K562 (cell line): ENCODE measurements around the gene ITPR1. TPM values are rescaled to one million over a fixed set of nuclear protein-coding genes. Genes with fewer than 3 reads are reported as not detected.

ENCODE experiments used
- ATAC-seq: fragments of 200-7000 bp; cut with Tn5 transposase; 3 replicates; pipeline ENCODE4 v1.9.1; 2020; ENCODE audit warnings: moderate library complexity
- BruUV-seq: library from RNA; stranded (reverse); fragments of 400-500 nt; replicated peaks from 2 replicates; lab custom pipeline; 2021; lab: Mats Ljungman, UMichigan
- CTCF ChIA-PET: fragments of 300-600 bp; formaldehyde crosslinking; extraction: SDS; loops from one replicate; lab custom pipeline; 2021; ENCODE audit warnings: low intra/inter-chr PET ratio; lab: Yijun Ruan, JAX
- POLR2A ChIA-PET: fragments of 300-600, 350-650 bp; sonication (Branson Sonifier 250); formaldehyde crosslinking; extraction: SDS; loops from one replicate; lab custom pipeline; 2021; ENCODE audit warnings: antibody characterized with exemption, inconsistent platforms; lab: Yijun Ruan, JAX
- DNase-seq, 4 experiments: peaks; one replicate each; pipeline versions ENCODE4 v3.0.0 to v3.0.0-alpha.2; 2011 to 2018; ENCODE audit warnings: low spot score in 3 of 4, mixed read lengths in 3 of 4; ENCODE audit errors: extremely low read depth in 1 of 4
- FAIRE-seq: peaks from 2 replicates; lab custom pipeline; 2011; peaks lifted over from hg19 to GRCh38; lab: Jason Lieb, UNC
- H2AFZ ChIP-seq: 2 replicates; pipeline ENCODE4 v1.6.0; 2011; ENCODE audit warnings: low read depth, low read length, control low read depth, inconsistent platforms
- H3K27ac ChIP-seq: fragments of 200-600 bp; 3 replicates; pipeline ENCODE4 v1.8.0; 2011; ENCODE audit warnings: low read depth, mild to moderate bottlenecking, control low read depth, inconsistent platforms, low read length, moderate library complexity, mixed read lengths; ENCODE audit errors: extremely low read depth
- H3K27me3 ChIP-seq, 2 experiments: fragments of 300-600 bp in 1 of 2; 2 replicates in 1 of 2; 3 replicates in 1 of 2; pipeline versions ENCODE4 v1.6.0 to v1.8.0; 2011; ENCODE audit warnings: inconsistent platforms in 2 of 2, low read length in 2 of 2, mild to moderate bottlenecking in 1 of 2, mixed read lengths in 1 of 2, moderate library complexity in 1 of 2; ENCODE audit not compliant: control insufficient read depth in 2 of 2, insufficient read depth in 2 of 2
- H3K36me3 ChIP-seq: fragments of 300-600 bp; 3 replicates; pipeline ENCODE4 v1.8.0; 2011; ENCODE audit warnings: mild to moderate bottlenecking, low read length, inconsistent platforms; ENCODE audit not compliant: control insufficient read depth, insufficient read depth
- H3K4me1 ChIP-seq, 2 experiments: fragments of 200-600 bp in 1 of 2; replicated peaks in 1 of 2; 2 replicates in 1 of 2; 3 replicates in 1 of 2; pipeline versions ENCODE4 v1.5.1 to v1.8.0; 2011; ENCODE audit warnings: inconsistent platforms in 2 of 2, low read length in 2 of 2, mild to moderate bottlenecking in 1 of 2, mixed read lengths in 1 of 2, moderate library complexity in 1 of 2; ENCODE audit not compliant: control insufficient read depth in 2 of 2, insufficient read depth in 2 of 2
- H3K4me2 ChIP-seq: 2 replicates; pipeline ENCODE4 v1.6.1; 2011; ENCODE audit warnings: low read length, control low read depth, inconsistent platforms, mixed read lengths; ENCODE audit not compliant: insufficient read depth
- H3K4me3 ChIP-seq: fragments of 200-600 bp; sonication (generic), shearing (Covaris generic); 2 replicates; pipeline ENCODE4 v1.5.1; 2016; ENCODE audit warnings: control low read depth, inconsistent platforms
- H3K79me2 ChIP-seq: fragments of 200-600 bp; 3 replicates; pipeline ENCODE4 v1.8.0; 2011; ENCODE audit warnings: low read length, inconsistent platforms; ENCODE audit not compliant: control insufficient read depth, insufficient read depth
- H3K9ac ChIP-seq, 2 experiments: 2 replicates each; pipeline versions ENCODE4 v1.6.0 to v1.6.1; 2011; ENCODE audit warnings: low read depth in 2 of 2, low read length in 2 of 2, control low read depth in 1 of 2, inconsistent platforms in 1 of 2, mild to moderate bottlenecking in 1 of 2, mixed read lengths in 1 of 2; ENCODE audit not compliant: insufficient read depth in 1 of 2
- H3K9me1 ChIP-seq: one replicate; pipeline ENCODE4 v1.6.0; 2011; ENCODE audit warnings: inconsistent platforms, mild to moderate bottlenecking, low read length, moderate library complexity; ENCODE audit not compliant: control insufficient read depth, insufficient read depth
- H3K9me3 ChIP-seq: replicated peaks from 2 replicates; pipeline ENCODE4 v1.5.1; 2011; ENCODE audit warnings: low read depth, low read length, inconsistent platforms; ENCODE audit not compliant: control insufficient read depth, insufficient read depth
- H4K20me1 ChIP-seq: replicated peaks from 2 replicates; pipeline ENCODE4 v1.6.1; 2011; ENCODE audit warnings: low read length, inconsistent platforms, mixed read lengths; ENCODE audit not compliant: control insufficient read depth, insufficient read depth
- BRCA1 ChIP-seq, 2 experiments: fragments of 450-650 bp in 1 of 2; sonication (generic) in 1 of 2; formaldehyde crosslinking in 1 of 2; IDR thresholded peaks; 2 replicates each; pipeline versions ENCODE4 v1.5.0 to v1.6.1; 2017 to 2020; ENCODE audit warnings: mild to moderate bottlenecking in 1 of 2, missing genetic modification reagents in 1 of 2
- BRD9 ChIP-seq: fragments of 450-650 bp; IDR thresholded peaks from 2 replicates; pipeline ENCODE4 v1.6.1; 2018; ENCODE audit warnings: low read depth; ENCODE audit not compliant: partially characterized antibody
- EP400 ChIP-seq: fragments of 450-650 bp; IDR thresholded peaks from 2 replicates; pipeline ENCODE4 v1.6.1; 2017; ENCODE audit warnings: antibody characterized with exemption, mild to moderate bottlenecking, moderate library complexity
- HOMEZ ChIP-seq: fragments of 250-450 bp; sonication (Bioruptor Pico); IDR thresholded peaks from 2 replicates; pipeline ENCODE4 v1.4.0; 2020; ENCODE audit warnings: mild to moderate bottlenecking, moderate library complexity
- KAT8 ChIP-seq: fragments of 450-650 bp; IDR thresholded peaks from 2 replicates; pipeline ENCODE4 v1.6.1; 2016; ENCODE audit warnings: low read depth, mild to moderate bottlenecking
- PBX2 ChIP-seq, 2 experiments: IDR thresholded peaks in 1 of 2; conservative IDR thresholded peaks in 1 of 2; 2 replicates each; pipeline ENCODE4 v1.6.1; 2016; ENCODE audit warnings: low read depth in 2 of 2, mild to moderate bottlenecking in 1 of 2, missing compliant biosample characterization in 1 of 2, missing genetic modification characterization in 1 of 2, moderate library complexity in 1 of 2
- RBM14 ChIP-seq: fragments of 200-400 bp; formaldehyde crosslinking; IDR thresholded peaks from 2 replicates; pipeline ENCODE4 v1.6.1; 2018; ENCODE audit warnings: low read depth, mild to moderate bottlenecking, low read length, moderate library complexity, borderline replicate concordance; ENCODE audit not compliant: insufficient read depth
- ZBTB9 ChIP-seq: fragments of 450-650 bp; formaldehyde crosslinking; IDR thresholded peaks from 2 replicates; pipeline ENCODE4 v1.4.0; 2020; ENCODE audit warnings: mild to moderate bottlenecking, moderate library complexity
- ZNF445 ChIP-seq: fragments of 250-450 bp; sonication (Bioruptor Pico); IDR thresholded peaks from 2 replicates; pipeline ENCODE4 v1.4.0; 2020; ENCODE audit warnings: low read depth, mild to moderate bottlenecking, moderate library complexity
- ZNF655 ChIP-seq: fragments of 250-450 bp; sonication (Bioruptor Pico); IDR thresholded peaks from 2 replicates; pipeline ENCODE4 v1.5.0; 2021
- WGBS: fragments of 100-300 bp; shearing (Covaris generic); methylation state at CpG from one replicate; pipeline ENCODE4 v1.1.6; 2016; ENCODE audit warnings: low coverage, mixed read lengths; ENCODE audit not compliant: insufficient coverage; ENCODE audit errors: missing lambda C conversion rate; 5-methylcytosine and 5-hydroxymethylcytosine counted together
- in situ Hi-C: fragments of 300-500 bp; cut with MboI; formaldehyde crosslinking; loops from 4 replicates; pipeline ENCODE4 v1.15.0; 2018; ENCODE audit warnings: inconsistent platforms, mixed read lengths
- intact Hi-C: fragments of 100-400 bp; cut with micrococcal nuclease; formaldehyde crosslinking; loops from 2 replicates; pipeline ENCODE4 v1.14.2; 2022
- polyA plus RNA-seq, 8 experiments: library from polyadenylated mRNA; depleted of rRNA in 4 of 8; stranded (reverse) in 5 of 8; unstranded in 3 of 8; fragments of >200 nt; fragmentation: Nextera tagmentation in 2 of 8; fragmentation: Illumina TruSeq in 1 of 8; extraction: Ambion mirVana in 2 of 8; extraction: Trizol in 1 of 8; gene quantifications; 2 replicates each; pipeline versions ENCODE4 v1.2.1 to v1.2.3, GENCODE V29; 2011 to 2014; ENCODE audit warnings: inconsistent platforms in 1 of 8, missing spikeins in 1 of 8
- total RNA-seq, 7 experiments: library from RNA; depleted of rRNA in 6 of 7; stranded (reverse); fragments of >200 nt in 6 of 7; fragmentation: Illumina TruSeq in 2 of 7; extraction: Trizol in 2 of 7; gene quantifications; 2 replicates each; pipeline versions ENCODE4 v1.2.1 to v1.2.3, GENCODE V29; 2011 to 2021; ENCODE audit warnings: low replicate concordance in 1 of 7

ITPR1 gene
- total and polyA plus RNA-seq, 9 of the 15 experiments (the other 6 are each of a cell fraction or from before 2014, with no cell fraction given): 22.4 to 40.0 (median 27.4) TPM

GRCh38 chr3:4561661-4562060 is 68.5 kb downstream of the ITPR1 start:
- H3K4me2 ChIP-seq: no peak overlapping the region
- H3K79me2 ChIP-seq: no peaks in the 10 kb centered on the region
- intact Hi-C loops: no loop called here
- no peak for ATAC-seq
- ChIA-PET POLR2A (interaction anchor here (0.8 to 1.4 kb wide), 5 partner anchors 9 to 113 kb away, joined by 3 to 4 read pairs (median 4); partner anchors contain the start of gene ITPR1), CTCF (no interaction called here)
- H3K27ac ChIP-seq: no peak overlapping the region
- no TSS peak for BruUV-seq
- H3K36me3 ChIP-seq: no peaks in the 10 kb centered on the region
- H3K9me1 ChIP-seq: no peaks in the 10 kb centered on the region
- H3K9ac ChIP-seq: no peak overlapping the region
- H3K27me3 ChIP-seq: no peaks in the 10 kb centered on the region
- H3K9me3 ChIP-seq: no peaks in the 10 kb centered on the region
- DNase-seq: no peak
- WGBS: 29% methylated on average over 2 of the region's 2 CpGs
- no peak overlapping the region for H2AFZ ChIP-seq
- no peaks in the 10 kb centered on the region; a peak in 3 of 5 replicates for H3K4me1 ChIP-seq
- no peaks in the 10 kb centered on the region for H4K20me1 ChIP-seq
- FAIRE-seq: no peak
- no peak overlapping the region for H3K4me3 ChIP-seq
- in situ Hi-C loops: no loop called here
- TF ChIP-seq KAT8: no peak
- no peak for TF ChIP-seq EP400
- no peak for TF ChIP-seq RBM14
- TF ChIP-seq PBX2 (CRISPR knock-in tag; IDR thresholded peaks at IDR 0.05; ENCODE audit: low read depth): no peak
- no peak for TF ChIP-seq PBX2 (tag; conservative IDR thresholded peaks at IDR 0.05; ENCODE audit: low read depth)
- TF ChIP-seq ZNF445: no peak
- TF ChIP-seq BRD9: no peak
- no peak for TF ChIP-seq ZNF655
- no peak for TF ChIP-seq BRCA1 (IDR thresholded peaks at IDR 0.05)
- TF ChIP-seq BRCA1 (CRISPR knock-in tag; IDR thresholded peaks at IDR 0.05): no peak
- no peak for TF ChIP-seq HOMEZ (CRISPR knock-in tag)
- no peak for TF ChIP-seq ZBTB9 (CRISPR knock-in tag)
